Fibroblast of skin of abdomen (primary cell): ENCODE data around the gene TSPAN31.

ENCODE experiments used
- DNase-seq: peaks from one replicate; pipeline ENCODE4 v3.0.0-alpha.2; 2013

Gene TSPAN31

GRCh38 chr12:57797933-57798332 is 53.1 kb downstream of the TSPAN31 start:
- DNase-seq = no peak
